ENCODE data around the gene CDHR3.

DNA sequence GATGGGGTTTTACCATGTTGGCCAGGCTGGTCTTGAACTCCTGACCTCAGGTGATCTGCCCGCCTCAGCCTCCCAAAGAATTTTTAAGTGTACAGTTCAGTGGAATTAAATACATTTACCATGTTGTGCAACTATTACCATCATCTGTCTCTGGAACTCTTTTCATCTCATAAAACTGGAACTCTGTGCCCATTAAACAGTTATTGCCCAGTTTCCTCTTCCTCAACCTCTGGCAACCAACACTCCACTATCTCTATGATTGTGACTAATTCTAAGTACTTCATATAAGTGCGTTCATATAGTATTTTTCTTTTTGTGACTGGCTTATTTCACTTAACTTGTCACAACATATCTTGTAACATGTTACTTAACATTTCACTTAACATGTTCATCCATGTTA lies 45.4 kb upstream of the CDHR3 start:
- TF ChIP-seq, protein P1, sequence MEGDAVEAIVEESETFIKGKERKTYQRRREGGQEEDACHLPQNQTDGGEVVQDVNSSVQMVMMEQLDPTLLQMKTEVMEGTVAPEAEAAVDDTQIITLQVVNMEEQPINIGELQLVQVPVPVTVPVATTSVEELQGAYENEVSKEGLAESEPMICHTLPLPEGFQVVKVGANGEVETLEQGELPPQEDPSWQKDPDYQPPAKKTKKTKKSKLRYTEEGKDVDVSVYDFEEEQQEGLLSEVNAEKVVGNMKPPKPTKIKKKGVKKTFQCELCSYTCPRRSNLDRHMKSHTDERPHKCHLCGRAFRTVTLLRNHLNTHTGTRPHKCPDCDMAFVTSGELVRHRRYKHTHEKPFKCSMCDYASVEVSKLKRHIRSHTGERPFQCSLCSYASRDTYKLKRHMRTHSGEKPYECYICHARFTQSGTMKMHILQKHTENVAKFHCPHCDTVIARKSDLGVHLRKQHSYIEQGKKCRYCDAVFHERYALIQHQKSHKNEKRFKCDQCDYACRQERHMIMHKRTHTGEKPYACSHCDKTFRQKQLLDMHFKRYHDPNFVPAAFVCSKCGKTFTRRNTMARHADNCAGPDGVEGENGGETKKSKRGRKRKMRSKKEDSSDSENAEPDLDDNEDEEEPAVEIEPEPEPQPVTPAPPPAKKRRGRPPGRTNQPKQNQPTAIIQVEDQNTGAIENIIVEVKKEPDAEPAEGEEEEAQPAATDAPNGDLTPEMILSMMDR (conservative IDR thresholded peaks at IDR 0.05; ENCODE audit: low read length), result no peak
- TF ChIP-seq EZH2phosphoT487 (IDR thresholded peaks at IDR 0.05; ENCODE audit: borderline replicate concordance), result no peak

Data from Loucy (cell line).